ENCODE measurements around the gene SND1.

SND1 gene

GRCh38 chr7:128017862-128018845 is 366.2 kb downstream of the SND1 start:
- TF ChIP-seq POLR2AphosphoS5 (IDR thresholded peaks at IDR 0.05; ENCODE audit: low read depth, low read length) (no peak), TAF1 (IDR thresholded peaks at IDR 0.05; ENCODE audit: borderline replicate concordance, low read depth, low read length) (no peak), POLR2A (IDR thresholded peaks at IDR 0.05; ENCODE audit: low read depth, low read length) (no peak)
- DNase-seq (ENCODE audit: insufficient read length) = no peak
- FAIRE-seq = no peak

DNA sequence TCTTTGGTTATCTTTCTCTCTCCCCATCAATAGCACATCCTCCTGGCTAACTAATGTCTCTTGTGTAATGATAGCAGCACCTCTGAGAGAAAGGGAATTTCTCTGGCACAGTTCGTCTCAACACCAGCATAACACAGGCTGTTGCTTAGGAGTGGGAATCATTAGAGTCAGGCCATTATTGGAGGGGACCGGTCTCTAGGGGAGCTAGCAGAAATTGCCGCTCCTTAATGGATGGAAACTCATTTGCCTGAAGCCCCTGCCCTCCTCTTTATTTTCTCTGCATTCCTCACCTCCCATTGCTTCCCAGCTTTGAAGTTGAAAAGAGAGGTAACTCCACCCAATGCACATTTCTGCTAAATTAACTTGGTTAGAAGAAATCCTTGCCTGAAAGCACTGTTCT is 367.3 kb downstream of the SND1 start:
- DNase-seq (ENCODE audit: insufficient read length) (no peak), FAIRE-seq (no peak)
- TF ChIP-seq POLR2A (IDR thresholded peaks at IDR 0.05; ENCODE audit: low read depth, low read length) (no peak), TAF1 (IDR thresholded peaks at IDR 0.05; ENCODE audit: borderline replicate concordance, low read depth, low read length) (no peak), POLR2AphosphoS5 (IDR thresholded peaks at IDR 0.05; ENCODE audit: low read depth, low read length) (no peak)

DNA sequence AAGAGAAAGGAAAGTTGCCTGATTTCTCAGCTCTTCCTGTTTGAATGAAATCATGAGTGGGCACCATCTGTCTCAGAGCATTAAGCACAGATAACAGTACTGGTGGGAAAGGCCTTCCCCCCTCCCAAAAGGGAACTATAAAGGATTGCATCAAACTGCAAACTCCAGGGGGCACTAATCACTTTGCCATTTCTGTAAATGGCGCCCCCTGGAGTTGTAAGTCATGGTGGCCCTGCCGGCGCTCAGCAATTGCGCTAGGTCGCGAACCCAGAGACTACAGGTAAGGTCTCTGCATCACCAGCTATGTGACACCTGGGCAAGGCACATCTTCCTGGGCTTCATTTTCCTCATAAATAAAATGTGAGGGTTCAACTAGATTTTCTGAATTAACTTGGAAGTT is 368.2 kb downstream of the SND1 start:
- FAIRE-seq (no peak), DNase-seq (ENCODE audit: insufficient read length) (no peak)
- TF ChIP-seq TAF1 (IDR thresholded peaks at IDR 0.05; ENCODE audit: borderline replicate concordance, low read depth, low read length) (no peak), POLR2A (IDR thresholded peaks at IDR 0.05; ENCODE audit: low read depth, low read length) (no peak), POLR2AphosphoS5 (IDR thresholded peaks at IDR 0.05; ENCODE audit: low read depth, low read length) (no peak)

DNA sequence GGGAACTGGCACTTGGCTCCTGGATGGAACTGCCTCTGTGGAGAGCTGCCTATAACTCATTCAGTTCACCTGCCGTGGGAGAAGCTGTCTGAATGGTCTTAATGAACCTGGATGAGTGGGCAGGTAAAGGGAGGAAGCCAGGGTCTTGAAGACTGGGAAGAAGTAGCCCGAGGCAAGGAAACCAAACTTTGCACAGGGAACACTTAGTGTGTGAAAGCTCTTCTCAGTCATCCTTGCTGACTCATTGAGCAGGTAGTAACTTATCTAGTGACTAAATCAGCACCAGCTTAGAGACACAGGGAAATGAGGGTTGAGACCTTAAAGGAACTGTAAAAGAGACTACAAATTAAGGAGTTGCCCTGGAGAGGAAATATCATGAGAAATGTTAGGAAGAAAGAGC is 369.4 kb downstream of the SND1 start:
- FAIRE-seq = no peak
- TF ChIP-seq POLR2AphosphoS5 (IDR thresholded peaks at IDR 0.05; ENCODE audit: low read depth, low read length) = no peak
- no peak for TF ChIP-seq TAF1 (IDR thresholded peaks at IDR 0.05; ENCODE audit: borderline replicate concordance, low read depth, low read length)
- TF ChIP-seq POLR2A (IDR thresholded peaks at IDR 0.05; ENCODE audit: low read depth, low read length) = no peak
- DNase-seq (ENCODE audit: insufficient read length) = no peak

DNA sequence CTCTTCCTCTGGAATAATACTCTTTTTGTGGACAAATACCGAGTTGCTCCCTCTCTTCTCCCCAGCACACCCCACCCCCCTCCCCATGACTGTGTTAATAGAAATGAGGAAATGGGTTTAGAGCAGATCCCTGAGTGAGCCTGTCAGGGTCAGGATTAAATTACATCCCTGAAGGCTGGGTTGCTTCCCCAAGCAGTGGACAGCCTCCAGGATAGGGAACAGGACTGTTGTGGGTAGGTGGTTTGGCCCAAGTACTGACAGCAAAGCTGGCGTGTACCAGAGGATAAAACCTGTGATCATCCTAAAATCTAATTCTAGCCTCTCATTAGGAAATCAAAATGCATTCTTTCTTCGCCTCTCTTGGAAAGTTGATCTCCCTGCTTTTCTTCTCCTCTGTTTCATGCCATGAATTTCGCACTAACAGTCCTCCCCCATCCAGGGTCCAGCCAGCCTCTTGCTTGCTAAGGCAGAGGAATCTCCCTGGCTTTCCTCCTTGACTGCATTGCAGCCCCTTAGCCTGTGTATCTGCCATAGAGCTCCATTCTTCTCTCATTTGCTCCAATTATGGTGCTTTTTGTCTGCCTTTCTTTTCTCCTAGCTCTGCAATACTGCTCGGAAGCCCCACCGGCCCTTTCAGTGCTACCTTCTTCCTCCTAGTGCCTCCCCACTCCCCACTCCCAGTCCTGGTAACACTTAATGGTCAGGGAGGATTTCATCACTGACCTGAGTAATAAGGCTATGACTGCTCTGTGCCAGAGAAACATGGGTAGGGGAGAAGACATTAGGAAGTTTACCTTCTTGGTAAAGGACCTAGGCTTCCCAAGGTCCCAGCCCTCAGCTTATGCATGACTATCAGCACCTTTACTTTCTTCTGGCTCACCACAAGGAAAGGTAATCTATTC is 370.9 kb downstream of the SND1 start:
- no peak for TF ChIP-seq POLR2AphosphoS5 (IDR thresholded peaks at IDR 0.05; ENCODE audit: low read depth, low read length)
- no peak for TF ChIP-seq POLR2A (IDR thresholded peaks at IDR 0.05; ENCODE audit: low read depth, low read length)
- TF ChIP-seq TAF1 (IDR thresholded peaks at IDR 0.05; ENCODE audit: borderline replicate concordance, low read depth, low read length) = no peak
- DNase-seq (ENCODE audit: insufficient read length) = no peak
- no peak for FAIRE-seq

DNA sequence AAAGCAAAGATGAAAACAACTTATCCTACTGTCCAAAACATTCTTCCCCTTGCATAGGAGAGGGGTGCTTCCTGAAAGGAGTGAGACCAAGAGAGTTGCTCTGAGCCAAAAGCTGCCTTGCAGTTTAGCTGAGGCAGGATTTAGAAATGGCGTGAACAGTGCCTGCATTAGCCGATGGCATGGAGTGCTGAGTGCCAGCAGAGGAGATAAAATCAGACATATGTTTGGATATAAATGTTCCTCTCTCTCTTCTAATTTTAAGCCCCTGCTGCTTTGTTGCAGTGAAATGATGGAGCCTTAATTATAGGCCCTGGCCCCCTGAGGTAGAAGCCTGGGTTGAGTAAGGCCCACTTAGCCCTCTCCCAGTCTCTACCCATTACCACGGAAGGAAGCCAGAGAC is 372.2 kb downstream of the SND1 start:
- FAIRE-seq = no peak
- TF ChIP-seq TAF1 (IDR thresholded peaks at IDR 0.05; ENCODE audit: borderline replicate concordance, low read depth, low read length) (no peak), POLR2A (IDR thresholded peaks at IDR 0.05; ENCODE audit: low read depth, low read length) (no peak), POLR2AphosphoS5 (IDR thresholded peaks at IDR 0.05; ENCODE audit: low read depth, low read length) (no peak)
- DNase-seq (ENCODE audit: insufficient read length) = no peak

DNA sequence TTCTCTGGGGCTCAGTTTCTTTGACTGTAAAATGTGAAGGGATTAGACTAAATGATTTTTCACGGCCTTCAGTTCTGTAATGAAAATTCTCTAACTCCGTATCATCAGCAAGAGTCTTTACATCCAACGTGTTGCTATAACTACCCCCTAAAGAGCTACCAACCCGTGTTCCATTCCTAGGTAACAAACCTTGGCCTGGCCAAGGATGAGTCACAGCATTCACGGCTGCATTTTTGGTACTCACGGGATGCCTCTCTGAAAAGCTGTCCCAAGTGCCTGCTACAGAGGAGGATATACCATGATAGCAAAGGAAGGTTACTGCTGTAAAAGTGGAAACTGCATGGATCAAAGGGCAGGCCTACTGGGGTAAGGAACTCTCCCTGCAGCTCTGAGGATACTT is 373.4 kb downstream of the SND1 start:
- DNase-seq (ENCODE audit: insufficient read length) = no peak
- TF ChIP-seq POLR2A (IDR thresholded peaks at IDR 0.05; ENCODE audit: low read depth, low read length) (no peak), POLR2AphosphoS5 (IDR thresholded peaks at IDR 0.05; ENCODE audit: low read depth, low read length) (no peak), TAF1 (IDR thresholded peaks at IDR 0.05; ENCODE audit: borderline replicate concordance, low read depth, low read length) (no peak)
- FAIRE-seq = no peak

GRCh38 chr7:128025819-128026218 is 373.8 kb downstream of the SND1 start:
- DNase-seq (ENCODE audit: insufficient read length) = no peak
- no peak for TF ChIP-seq TAF1 (IDR thresholded peaks at IDR 0.05; ENCODE audit: borderline replicate concordance, low read depth, low read length)
- TF ChIP-seq POLR2AphosphoS5 (IDR thresholded peaks at IDR 0.05; ENCODE audit: low read depth, low read length) = no peak
- TF ChIP-seq POLR2A (IDR thresholded peaks at IDR 0.05; ENCODE audit: low read depth, low read length) = no peak
- no peak for FAIRE-seq

DNA sequence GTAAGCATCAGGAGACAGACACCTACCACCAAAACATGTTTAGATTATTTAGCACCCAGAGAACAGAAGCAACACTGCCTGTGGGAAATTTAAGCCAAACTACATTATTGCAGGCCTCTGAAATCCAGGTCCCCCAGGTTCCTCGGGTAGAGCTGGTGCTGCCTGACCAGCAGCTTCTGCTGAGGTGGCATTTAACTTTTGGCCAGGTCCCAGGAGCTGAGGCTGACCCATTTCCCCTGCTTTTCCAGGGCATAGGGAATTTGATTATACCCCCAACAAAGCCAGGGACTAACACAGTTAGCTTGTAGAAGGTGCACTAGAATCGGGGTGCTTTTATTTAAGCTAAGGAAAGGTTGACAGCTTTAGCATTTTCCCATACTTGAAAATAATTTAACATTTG is 374.6 kb downstream of the SND1 start:
- DNase-seq (ENCODE audit: insufficient read length) (no peak), FAIRE-seq (no peak)
- no peak for TF ChIP-seq TAF1 (IDR thresholded peaks at IDR 0.05; ENCODE audit: borderline replicate concordance, low read depth, low read length)
- no peak for TF ChIP-seq POLR2A (IDR thresholded peaks at IDR 0.05; ENCODE audit: low read depth, low read length)
- no peak for TF ChIP-seq POLR2AphosphoS5 (IDR thresholded peaks at IDR 0.05; ENCODE audit: low read depth, low read length)

DNA sequence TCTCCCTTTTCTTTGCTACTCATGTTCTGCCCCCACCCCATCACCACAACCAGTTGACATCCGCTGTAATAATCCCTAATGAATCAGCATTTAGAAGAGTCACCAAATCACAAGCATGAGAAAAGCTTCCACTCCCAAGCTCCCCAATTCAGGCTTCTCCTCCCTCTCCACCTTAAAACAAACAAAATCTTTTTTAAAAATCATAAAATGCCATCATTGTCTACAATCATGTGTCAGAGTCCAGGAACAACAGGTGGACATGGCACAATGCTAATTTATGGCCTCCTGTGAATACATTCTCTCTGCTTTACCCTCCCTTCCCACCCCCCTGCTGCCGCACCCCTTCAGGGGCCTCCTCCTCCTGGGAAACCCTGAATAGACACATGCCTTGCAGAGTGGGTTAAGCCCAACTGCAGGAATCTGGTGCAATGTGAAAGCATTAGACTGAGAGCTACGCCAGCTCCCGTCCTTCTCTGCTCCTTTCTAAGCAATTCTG is 375.5 kb downstream of the SND1 start:
- FAIRE-seq (no peak), DNase-seq (ENCODE audit: insufficient read length) (no peak)
- TF ChIP-seq POLR2AphosphoS5 (IDR thresholded peaks at IDR 0.05; ENCODE audit: low read depth, low read length) = no peak
- TF ChIP-seq POLR2A (IDR thresholded peaks at IDR 0.05; ENCODE audit: low read depth, low read length) = no peak
- no peak for TF ChIP-seq TAF1 (IDR thresholded peaks at IDR 0.05; ENCODE audit: borderline replicate concordance, low read depth, low read length)

GRCh38 chr7:128029405-128029995 is 377.5 kb downstream of the SND1 start:
- no peak for DNase-seq (ENCODE audit: insufficient read length)
- no peak for FAIRE-seq

More at GRCh38 chr7:128029405-128029995, 377.5 kb downstream of the SND1 start:
- no peak for TF ChIP-seq POLR2A (IDR thresholded peaks at IDR 0.05; ENCODE audit: low read depth, low read length)
- TF ChIP-seq TAF1 (IDR thresholded peaks at IDR 0.05; ENCODE audit: borderline replicate concordance, low read depth, low read length) = no peak
- TF ChIP-seq POLR2AphosphoS5 (IDR thresholded peaks at IDR 0.05; ENCODE audit: low read depth, low read length) = no peak

Measured in GM12892 (cell line).